ENCODE results near the gene MB21D2.

DNA sequence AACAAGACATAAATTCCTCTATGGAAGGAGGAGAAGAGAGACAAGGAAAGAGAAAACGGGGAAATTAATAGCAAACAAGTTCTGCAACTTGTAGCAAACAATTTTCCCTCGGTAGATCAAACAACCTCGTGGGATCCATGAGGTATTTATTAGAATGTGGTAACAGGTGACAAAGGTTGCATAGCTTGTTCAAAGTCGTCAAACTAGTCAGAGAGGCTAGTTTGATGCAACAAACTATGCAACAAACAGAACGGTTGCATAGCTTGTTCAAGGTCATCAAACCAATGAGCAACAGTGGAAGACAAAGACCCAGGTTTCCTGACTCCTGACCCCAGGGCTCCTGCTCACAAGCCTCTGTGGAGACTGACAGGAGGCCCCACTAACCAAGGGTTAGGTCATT lies 20.7 kb downstream of the MB21D2 start:
- TF ChIP-seq EP300 (IDR thresholded peaks at IDR 0.05) (no peak), POLR2A (IDR thresholded peaks at IDR 0.05) (no peak), POLR2AphosphoS5 (IDR thresholded peaks at IDR 0.05) (no peak)
- TF ChIP-seq, protein P1, sequence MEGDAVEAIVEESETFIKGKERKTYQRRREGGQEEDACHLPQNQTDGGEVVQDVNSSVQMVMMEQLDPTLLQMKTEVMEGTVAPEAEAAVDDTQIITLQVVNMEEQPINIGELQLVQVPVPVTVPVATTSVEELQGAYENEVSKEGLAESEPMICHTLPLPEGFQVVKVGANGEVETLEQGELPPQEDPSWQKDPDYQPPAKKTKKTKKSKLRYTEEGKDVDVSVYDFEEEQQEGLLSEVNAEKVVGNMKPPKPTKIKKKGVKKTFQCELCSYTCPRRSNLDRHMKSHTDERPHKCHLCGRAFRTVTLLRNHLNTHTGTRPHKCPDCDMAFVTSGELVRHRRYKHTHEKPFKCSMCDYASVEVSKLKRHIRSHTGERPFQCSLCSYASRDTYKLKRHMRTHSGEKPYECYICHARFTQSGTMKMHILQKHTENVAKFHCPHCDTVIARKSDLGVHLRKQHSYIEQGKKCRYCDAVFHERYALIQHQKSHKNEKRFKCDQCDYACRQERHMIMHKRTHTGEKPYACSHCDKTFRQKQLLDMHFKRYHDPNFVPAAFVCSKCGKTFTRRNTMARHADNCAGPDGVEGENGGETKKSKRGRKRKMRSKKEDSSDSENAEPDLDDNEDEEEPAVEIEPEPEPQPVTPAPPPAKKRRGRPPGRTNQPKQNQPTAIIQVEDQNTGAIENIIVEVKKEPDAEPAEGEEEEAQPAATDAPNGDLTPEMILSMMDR (IDR thresholded peaks at IDR 0.05), result no peak

Measured in upper lobe of left lung (tissue), 4 donors.